Prostate gland (tissue), 2 donors: ENCODE data around the gene ACACB.

Experiments used
- CTCF ChIP-seq, 4 experiments: fragments of 200-600 bp in 2 of 4; fragments of 450-650 bp in 2 of 4; sonication (generic) in 2 of 4; IDR thresholded peaks; 1 replicate in 3 of 4; 2 replicates in 1 of 4; pipeline ENCODE4 v1.5.1; 2016 to 2019; ENCODE audit warnings: antibody characterized with exemption in 4 of 4, mild to moderate bottlenecking in 2 of 4, moderate library complexity in 2 of 4
- POLR2A ChIP-seq: fragments of 450-650 bp; IDR thresholded peaks from one replicate; pipeline ENCODE4 v1.6.1; 2016; ENCODE audit warnings: antibody characterized with exemption, mild to moderate bottlenecking
- POLR2AphosphoS5 ChIP-seq: sonication (generic); formaldehyde crosslinking; IDR thresholded peaks from one replicate; pipeline ENCODE4 v1.6.1; 2017; ENCODE audit warnings: antibody characterized with exemption

GRCh38 chr12:109291521-109292341, 175.3 kb downstream of the ACACB start:
- no peak for TF ChIP-seq POLR2AphosphoS5
- TF ChIP-seq CTCF (IDR thresholded peaks at IDR 0.05) = no peak
- no peak for TF ChIP-seq POLR2A
